Inferior parietal cortex (tissue), 1 donor: ENCODE data around the gene ITGB3BP.
"Not testable (repeated sequence)": the region's sequence is repeated elsewhere in the genome, so short reads cannot be mapped to it uniquely, and the experiment has no call there.

ENCODE experiments used
- DNase-seq: peaks from one replicate; pipeline ENCODE4 v3.0.0-alpha.2; 2016; ENCODE audit errors: extremely low spot score

Gene ITGB3BP

DNA sequence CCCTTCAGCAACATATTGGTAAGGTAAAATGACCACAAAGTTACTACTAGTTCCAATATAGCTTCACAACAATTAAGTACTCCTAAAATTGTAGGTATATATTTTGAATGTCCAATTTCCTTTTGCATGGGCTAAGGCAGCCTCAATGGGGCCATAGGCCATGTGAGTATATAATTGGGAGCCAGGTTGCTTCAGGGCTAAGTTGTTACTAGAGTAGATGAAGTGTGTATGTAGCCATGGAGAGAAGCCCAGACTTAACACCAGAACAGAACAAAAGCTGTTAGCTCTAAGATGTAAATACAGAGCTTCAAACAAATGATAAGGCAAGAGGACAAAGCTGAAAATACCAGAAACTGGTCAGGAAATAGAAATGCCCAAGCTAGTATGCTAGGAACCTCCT is 16.2 kb downstream of the ITGB3BP start:
- DNase-seq: no peak

GRCh38 chr1:63501256-63501655 is 21.8 kb downstream of the ITGB3BP start:
- DNase-seq: no peak

GRCh38 chr1:63498106-63498505 is 24.9 kb downstream of the ITGB3BP start:
- no peak for DNase-seq

DNA sequence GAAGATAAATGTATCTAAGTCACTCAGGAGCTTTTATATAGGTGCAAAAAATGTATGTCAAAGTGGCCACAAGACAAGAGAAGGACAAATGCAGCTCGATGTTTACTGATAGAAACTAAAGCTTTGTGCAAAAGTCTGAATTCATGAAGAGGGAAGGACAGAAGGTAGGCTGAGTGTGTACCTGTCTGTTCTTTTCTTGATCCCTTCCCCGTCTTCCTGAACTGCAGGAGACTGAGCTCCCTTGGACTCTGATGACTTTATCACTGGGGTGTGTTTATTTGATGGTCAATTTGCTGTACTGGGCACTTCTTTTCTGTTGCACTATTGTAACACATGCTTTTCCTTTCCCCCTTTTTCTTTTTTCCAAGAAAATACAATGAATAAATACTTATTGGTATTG is 25.4 kb downstream of the ITGB3BP start:
- DNase-seq: no peak

DNA sequence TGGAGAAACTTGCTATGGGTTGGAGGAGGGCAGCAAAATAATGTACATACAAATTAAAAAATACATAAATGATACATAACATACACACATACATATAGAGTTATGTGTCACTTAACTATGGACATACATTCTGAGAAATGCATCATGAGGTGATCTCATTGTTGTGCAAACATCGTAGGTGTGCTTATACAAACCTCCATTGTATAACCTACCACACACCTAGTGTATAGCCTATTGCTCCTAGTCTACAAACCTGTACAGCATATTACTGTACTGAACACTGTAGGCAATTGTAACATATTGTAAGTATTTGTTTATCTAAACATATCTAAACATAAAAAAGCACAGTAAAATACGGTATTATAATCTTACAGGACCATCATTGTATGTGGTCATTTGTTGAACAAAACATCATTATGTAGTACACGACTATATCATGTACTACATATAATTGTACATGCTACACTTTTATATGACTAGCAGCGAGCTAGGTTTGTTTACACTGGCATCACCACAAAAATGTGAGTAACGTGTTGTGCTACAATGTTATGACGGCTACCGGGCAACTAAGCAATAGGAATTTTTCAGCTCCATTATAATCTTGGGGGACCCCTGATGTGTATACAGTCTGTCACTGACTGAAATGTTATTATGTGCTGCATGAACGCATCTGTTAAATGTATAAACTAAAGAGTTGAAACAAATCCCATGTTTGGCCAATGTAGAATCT is 35.5 kb downstream of the ITGB3BP start:
- DNase-seq: no peak

DNA sequence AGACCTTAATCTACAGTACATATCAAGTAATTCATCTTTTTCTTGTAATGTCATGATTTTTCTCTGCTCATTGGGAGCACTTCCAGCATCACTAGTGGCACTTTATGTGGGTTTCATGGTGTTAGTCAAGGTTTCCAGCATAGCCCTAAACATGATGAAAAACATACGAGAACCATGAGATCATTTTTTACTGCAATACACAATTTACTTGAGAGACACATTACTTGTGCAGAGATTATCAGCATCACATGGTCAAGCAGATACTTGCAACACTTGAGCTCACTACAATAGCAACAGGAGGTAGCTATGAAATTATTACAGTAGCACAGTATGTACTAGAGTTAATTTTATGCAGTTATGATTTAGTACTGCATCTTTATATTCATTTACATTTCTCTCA is 36.4 kb downstream of the ITGB3BP start:
- no peak for DNase-seq

GRCh38 chr1:63480057-63480456 is 43.0 kb downstream of the ITGB3BP start:
- no peak for DNase-seq

GRCh38 chr1:63475761-63476160 is 47.3 kb downstream of the ITGB3BP start:
- no peak for DNase-seq

DNA sequence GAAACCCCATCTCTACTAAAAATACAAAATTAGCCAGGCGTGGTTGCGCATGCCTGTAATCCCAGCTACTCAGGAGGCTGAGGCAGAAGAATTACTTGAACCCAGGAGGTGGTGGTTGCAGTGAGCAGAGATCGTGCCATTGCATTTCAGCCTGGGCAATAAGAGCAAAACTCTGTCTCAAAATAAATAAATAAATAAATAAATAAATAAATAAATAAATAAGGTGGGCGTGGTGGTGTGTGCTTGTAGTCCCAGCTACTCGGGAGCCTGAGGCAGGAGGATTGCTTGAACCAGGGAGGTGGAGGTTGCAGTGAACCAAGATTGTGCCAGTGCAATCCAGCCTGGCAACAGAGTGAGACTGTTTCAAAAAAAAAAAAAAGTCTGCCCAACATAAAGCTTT is 54.3 kb downstream of the ITGB3BP start:
- DNase-seq: not testable (repeated sequence)

DNA sequence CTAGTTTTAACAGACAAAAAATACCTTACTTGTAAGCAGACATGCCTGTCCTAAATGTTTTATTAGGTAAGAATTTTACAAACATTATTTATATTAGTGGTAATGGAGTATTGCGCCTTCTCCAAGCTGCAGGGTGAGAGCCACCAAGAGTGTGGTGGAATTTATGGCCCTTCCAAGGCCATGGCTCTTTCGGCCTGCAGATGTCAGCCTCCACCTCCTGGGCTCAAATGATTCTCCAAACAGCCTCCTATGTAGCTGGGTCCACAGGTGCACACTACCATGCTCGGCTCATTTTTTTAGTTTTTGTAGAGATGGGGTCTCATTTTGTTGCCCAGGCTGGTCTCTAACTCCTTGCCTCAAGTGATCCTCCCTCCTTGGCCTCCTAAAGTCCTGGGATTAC is 56.3 kb downstream of the ITGB3BP start:
- DNase-seq: no peak

DNA sequence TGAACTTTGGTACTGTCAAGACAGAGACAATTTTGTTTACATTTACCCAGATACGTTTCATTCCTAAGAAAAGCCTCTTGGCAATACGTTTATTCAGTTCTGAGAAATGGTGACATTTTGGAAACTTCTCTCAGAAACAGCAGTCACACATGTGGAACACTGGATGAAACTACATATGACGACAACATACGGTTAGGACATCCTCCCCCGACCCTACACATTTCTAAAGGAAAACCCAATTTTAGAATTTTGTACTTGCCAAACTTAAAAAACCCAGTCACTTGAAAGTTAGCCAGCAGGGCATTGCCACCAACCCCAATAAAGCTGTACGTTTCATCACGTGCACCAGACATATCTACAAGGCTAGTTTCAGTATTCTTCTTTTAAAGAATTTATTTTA is 56.8 kb downstream of the ITGB3BP start:
- DNase-seq: no peak

DNA sequence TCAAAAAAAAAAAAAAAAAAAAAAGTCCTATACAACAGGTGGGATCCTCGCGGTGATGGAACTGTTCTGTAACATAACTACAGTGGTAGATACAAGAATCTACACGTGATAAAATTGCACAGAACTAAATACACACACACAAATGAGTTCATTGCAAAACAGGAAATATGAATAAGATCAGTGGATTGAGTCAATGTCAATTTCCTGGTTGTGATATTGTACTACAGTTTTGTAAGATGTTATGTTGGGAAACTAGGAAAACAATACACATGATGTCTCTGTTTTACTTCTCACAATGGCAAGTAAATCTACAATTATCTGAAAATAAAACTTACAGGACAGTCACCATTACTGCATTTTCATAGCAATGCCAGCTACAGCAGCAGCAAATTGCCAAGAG is 59.8 kb downstream of the ITGB3BP start:
- DNase-seq: no peak

- DNase-seq: no peak
Measured at GRCh38 chr1:63461661-63462230, 61.3 kb downstream of the ITGB3BP start.

- DNase-seq: no peak
Measured at GRCh38 chr1:63458750-63459149, 64.3 kb downstream of the ITGB3BP start.

- no peak for DNase-seq
Measured at GRCh38 chr1:63454269-63454668, 68.8 kb downstream of the ITGB3BP start.

- DNase-seq: no peak
Measured at GRCh38 chr1:63453232-63453631, 69.8 kb downstream of the ITGB3BP start.

DNA sequence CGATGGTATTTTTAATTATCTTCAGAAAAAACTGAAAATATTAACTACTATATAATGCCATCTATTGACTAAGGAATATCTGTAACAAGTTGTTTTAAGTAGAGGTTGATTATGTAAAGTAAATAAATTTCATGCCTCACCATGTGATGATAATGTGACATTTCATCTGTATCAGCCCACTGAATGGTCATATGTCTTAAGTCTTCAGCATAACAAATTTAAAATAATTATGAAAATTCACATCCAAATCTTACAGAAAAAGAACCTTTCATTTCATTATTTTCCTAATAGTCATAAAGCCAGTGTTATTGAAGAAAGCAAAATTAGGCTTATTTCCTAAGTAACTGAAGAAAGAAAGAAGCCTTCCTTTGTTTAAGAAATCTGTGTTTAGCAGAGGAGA is 72.6 kb downstream of the ITGB3BP start:
- no peak for DNase-seq

DNA sequence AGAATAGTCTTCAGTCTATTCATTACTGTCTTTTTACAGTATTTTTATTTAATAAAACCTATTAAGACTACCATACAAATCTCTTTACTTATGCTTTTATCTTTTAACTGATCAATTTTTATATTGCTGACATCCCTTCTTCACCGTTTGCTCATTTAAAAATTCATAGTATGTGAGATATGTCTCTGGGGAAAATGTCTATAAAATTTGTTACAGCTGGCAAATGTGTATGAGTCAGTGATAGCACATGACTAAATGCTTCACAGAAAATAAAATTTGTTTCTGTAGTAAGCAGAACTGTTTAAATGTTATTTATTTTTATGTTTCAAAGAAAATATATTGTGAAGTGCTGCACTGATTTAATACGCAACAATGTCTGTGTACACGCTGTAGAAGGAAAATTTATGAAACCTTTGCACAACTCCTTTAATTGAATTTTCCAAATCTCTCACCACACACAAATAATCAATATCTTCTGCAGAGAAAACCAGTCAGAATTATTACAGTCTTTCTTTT is 74.2 kb downstream of the ITGB3BP start:
- DNase-seq: no peak

DNA sequence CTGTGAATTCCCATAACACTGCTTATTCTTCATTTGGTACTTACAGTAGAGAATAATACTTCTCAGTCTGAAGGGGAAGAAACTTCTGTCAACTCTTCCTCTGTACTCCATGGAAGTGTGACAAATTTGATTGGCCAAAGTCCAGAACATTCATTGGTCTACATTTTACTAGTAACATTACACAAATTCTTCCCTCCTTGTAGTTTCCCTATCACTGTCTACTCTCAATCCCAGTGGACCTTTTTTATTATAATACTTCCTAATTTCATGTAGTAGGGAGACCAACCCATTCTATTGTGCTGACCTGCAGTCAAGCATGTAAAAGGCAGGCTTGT is 80.9 kb downstream of the ITGB3BP start:
- no peak for DNase-seq

DNA sequence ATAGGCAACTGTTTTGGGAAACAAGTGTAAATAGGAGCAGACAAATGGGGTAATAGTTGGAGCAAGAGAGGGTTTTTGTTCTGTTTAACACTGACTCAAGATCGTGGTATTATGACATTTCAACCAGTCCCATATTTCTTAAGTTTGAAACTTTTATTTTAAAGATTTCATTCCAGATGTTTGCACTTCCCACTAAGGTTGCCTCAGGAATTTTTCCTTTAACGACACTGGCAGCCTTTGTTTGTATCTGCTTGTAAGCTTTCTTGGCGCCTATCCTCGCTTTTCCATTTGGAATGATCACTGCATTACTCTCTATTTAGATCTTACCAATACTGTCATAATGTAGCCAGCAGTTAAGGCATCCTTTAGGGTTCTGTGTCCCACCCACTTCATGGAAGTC is 87.9 kb downstream of the ITGB3BP start:
- DNase-seq: no peak

DNA sequence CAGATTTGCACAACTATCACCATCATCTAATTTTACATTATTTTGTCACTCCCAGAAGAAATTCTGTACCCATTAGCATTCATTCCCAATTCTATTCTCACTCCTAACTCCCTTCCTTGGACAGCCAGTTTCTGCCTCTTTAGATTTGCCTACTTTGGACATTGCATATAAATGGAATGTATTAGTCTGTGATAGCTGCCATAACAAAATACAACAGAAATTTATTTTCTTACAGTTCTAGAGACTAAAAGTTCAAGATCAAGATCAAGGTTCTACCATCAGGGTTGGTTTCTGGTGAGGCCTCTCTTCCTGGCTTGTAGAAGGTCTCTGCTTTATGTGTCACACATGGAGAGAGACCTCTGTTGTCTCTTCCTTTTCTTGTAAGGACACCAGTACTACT is 93.7 kb downstream of the ITGB3BP start:
- no peak for DNase-seq

DNA sequence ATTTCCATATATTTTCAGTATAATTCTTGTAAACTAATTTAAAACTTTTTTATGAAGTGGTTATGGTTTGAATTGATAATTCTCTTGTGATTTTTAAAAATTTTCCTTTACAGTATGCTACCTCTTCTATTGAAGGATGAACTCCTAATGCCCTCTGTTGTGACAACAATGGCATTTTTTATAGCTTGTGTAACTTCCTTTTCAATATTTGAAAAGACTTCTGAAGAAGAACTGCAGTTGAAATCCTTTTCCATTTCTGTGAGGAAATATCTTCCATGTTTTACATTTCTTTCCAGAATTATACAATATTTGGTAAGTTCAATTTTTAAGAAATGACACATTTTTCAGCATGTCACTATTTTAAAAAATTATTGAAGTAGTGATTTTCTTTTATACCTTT is 94.2 kb downstream of the ITGB3BP start:
- DNase-seq: no peak

DNA sequence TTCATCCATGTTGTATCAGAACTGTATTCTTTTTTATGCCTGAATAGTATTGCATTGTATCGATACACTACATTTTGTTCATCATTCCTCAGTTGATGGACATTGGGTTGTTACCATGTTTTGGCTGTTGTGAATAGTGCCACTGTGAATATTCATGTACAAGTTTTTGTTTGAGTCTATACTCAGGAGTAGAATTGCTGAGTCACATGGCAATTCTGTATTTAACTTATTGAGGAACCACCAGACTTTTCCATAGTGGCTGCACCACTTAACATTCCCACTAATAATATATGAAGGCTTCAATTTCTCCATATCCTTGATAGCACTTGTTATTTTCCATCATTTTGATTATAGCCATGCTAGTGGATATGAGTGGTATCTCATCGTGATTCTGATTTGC is 99.4 kb downstream of the ITGB3BP start:
- DNase-seq: no peak

DNA sequence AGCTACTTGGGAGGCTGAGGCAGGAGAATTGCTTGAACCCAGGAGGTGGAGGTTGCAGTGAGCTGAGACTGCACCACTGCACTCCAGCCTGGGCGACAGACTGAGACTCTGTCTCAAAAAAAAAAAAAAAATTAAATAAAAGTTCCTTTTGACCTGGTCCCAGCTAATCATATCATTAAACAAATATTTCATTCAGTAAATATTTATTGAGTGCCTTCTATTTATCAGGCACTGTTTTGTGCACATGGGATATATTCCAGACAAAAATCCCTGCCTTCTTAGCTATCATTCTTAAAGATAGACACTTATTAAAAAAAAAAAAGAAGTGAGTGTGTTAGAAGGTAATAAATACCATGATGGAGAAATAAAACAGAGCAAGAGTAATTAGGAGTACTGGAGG is 102.3 kb downstream of the ITGB3BP start:
- DNase-seq: not testable (repeated sequence)
